RPMI8226 (cell line): ENCODE measurements around the gene MN1.

Source experiments
- DNase-seq: peaks from one replicate; pipeline ENCODE4 v3.0.0-alpha.2; 2015

The MN1 gene

GRCh38 chr22:27798511-27799014 is 3.0 kb downstream of the MN1 start:
- no peak for DNase-seq

GRCh38 chr22:27797520-27798391 is 3.8 kb downstream of the MN1 start:
- DNase-seq: no peak

- DNase-seq: no peak
These were observed 4.6 kb downstream of the MN1 start for GRCh38 chr22:27796829-27797519.

DNA sequence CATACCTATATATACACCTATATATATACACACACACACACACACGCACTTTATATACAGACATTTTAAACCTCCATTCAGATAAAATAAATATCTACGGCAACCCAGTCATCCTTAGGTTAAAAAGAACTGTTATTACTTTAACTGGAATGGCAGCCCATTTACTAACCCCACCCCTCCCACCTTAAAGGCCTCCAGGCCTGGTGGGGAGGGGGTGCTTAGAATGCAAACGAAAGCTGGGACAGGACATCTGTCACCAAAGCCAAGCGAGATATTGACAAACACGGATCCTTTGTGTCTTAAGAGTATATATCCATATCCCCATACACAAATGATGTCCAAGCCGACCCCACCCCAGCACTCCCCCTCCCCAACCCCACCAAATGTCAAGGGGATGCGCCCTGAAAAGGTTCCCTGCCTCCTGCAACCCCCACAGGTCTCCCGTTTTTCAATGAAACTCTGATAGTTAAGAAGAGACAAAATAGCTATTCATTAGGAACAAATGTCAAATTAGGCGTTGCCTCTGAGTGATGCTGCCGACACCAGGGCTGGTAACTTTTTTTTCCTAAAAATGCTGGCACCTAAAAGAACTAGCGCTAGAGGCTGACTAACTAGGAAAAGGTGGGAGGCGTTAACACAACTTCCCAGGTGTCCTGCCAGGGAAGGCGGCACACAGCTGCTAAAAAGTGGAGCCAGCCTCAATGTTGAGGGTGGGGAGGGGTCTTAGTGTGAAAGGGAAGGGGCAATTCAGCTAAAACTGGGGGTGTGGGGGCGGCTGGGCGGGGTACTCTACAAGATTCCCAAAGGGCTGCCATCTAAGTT is 5.6 kb downstream of the MN1 start:
- DNase-seq: no peak

DNA sequence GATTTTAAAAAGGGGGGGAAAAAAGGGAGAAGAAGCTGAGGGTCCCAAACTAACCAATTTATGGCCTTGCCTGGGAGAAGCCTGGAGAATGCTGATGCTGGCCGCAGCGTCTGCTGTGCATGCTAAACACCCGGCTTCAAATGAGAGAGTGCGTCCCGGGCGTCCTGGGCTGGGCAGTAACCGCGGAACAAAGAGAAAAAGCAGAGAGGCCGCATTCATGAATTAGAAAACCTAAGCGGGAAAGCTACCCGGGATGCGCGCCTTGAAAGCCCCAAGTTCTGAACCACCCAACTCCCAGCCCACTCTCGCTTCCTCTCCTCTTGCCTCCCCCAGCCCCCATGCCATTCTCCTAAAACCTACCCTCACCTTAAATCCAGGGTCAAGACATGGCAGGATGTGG is 6.5 kb downstream of the MN1 start:
- DNase-seq: no peak

- DNase-seq: no peak
These were observed 7.3 kb downstream of the MN1 start for GRCh38 chr22:27794226-27794625.

DNA sequence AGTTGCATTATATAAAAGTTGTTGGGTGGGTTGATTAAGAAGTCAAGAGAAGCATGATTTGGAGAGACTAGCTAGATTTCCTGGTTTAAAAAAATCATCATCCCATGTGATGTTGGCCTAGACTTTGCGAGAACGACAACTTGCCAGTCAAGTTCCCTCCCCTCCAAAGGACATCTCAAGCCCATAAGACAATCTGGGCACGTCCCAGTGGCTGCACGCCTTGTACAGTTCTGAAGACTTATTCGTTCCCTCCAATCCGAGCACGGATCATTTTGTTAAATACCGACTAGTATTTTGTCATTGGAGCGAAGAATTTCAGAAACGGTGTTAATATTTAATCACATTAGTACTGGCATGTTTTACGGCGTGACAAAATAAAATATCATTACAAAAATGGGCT is 8.0 kb downstream of the MN1 start:
- DNase-seq: no peak

GRCh38 chr22:27792452-27793161 is 8.9 kb downstream of the MN1 start:
- DNase-seq: no peak

DNA sequence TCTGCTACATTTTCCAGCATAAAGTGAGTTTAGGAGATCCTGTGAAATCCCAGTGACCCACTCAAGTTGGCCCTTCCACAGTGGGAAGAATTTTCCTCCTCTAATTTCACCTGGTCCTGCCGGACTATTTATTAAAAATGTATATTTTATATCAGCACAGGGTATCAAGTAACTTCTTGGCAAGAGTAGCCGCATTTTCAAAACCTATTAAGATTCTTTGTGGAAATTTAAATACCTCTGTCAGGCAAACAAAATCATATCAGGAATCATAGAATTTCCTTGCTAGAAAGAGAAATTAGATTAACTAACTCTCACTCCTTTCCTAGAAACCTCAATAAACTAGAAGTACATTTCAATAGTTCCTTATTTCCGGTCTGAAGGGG is 9.7 kb downstream of the MN1 start:
- no peak for DNase-seq

GRCh38 chr22:27791159-27791858 is 10.2 kb downstream of the MN1 start:
- no peak for DNase-seq

- DNase-seq: no peak
These were observed 11.0 kb downstream of the MN1 start for GRCh38 chr22:27790376-27791158.

GRCh38 chr22:27788500-27789288 is 12.9 kb downstream of the MN1 start:
- no peak for DNase-seq

GRCh38 chr22:27786965-27787364 is 14.6 kb downstream of the MN1 start:
- DNase-seq: no peak

DNA sequence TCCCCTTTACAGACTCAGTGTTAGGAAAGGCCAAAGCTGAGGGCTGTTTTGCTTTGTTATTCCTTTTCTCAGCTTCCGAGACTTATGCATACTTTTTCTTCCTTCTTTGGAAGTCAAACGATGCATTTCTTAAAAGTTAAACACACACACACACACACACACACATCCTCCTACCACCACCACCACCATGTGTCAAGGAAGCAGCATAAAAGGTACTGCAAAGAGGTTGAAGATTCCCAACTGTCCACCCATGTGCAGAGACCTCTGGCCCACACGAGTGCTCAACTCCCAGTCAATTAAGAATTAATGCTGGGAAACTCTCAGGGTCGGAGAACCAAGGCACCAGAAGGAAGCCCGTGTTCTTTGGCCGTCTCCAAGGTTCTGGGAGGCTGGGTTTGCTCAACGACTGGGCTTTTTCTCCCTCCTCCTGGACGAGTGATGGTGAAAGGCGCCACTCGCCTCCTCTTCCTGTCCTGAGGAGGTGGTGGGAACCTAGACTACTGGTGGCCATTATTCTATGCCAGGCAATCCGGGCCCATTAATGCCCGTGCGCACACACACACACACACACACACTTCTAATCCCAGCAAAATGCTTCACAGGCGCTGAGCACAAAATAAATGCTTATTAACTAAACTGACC is 15.1 kb downstream of the MN1 start:
- DNase-seq: no peak

- no peak for DNase-seq
These were observed 15.7 kb downstream of the MN1 start for GRCh38 chr22:27785831-27786230.

- DNase-seq: no peak
These were observed 17.5 kb downstream of the MN1 start for GRCh38 chr22:27784120-27784475.

DNA sequence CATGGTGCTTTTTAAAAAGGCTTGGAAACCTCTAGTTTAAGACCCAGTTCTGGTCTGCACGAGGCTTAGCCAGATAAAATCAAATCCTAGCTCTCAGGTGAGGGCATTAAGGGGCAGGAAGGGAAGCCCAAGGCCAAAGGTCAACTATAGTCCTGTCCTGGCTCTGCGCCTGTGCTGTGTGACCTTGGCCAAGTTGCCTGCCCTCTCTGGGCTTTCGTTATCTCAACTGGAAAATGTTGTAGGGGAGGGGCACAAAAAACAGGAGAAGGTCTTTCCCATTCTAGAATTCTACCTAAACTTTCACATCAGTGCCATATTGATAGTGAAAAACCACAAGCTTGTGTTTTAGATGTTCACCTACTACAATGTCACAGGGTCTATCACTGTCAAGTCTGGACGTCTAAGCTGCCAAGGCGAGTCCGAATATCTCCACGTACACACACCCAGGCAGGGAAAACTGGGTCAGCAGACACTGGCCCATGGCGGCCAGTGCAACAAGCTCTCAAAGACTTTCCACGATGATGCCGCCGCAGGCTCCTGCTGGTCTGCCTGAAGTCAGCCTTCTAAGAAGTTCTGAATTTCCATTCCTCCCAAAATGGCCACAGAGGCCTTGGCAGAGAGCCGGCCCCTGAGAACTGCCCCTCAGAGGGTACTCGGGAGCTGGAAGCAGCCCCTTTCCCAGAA is 18.0 kb downstream of the MN1 start:
- no peak for DNase-seq

- no peak for DNase-seq
These were observed 19.5 kb downstream of the MN1 start for GRCh38 chr22:27782088-27782487.

DNA sequence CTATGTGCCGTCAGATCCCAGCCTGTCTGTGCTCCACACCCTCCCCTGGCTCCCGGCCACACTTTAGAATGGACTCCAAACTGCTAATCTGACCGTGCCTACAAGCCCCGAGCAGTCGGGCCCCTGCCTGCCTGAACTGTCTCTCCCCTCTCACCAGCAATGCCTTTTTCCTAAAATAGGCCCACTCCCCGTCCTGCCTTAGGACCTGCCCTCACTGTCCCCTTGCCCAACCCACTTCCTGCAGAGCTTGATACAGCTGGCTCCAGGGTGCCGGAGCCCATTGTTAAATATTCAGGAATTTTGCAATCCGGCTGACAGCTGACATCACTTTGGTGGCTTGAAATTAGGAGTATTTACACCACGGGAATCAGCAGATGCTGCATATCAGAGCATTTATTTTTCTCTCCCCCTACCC is 21.4 kb downstream of the MN1 start:
- DNase-seq: no peak
